H9 (cell line): ENCODE measurements around the gene VARS1. TPM values are rescaled to one million over a fixed set of nuclear protein-coding genes. Genes with fewer than 3 reads are reported as not detected.

ENCODE experiments used
- DNase-seq: peaks from one replicate; pipeline ENCODE4 v3.0.0-alpha.2; 2017
- H2AFZ ChIP-seq: one replicate; pipeline ENCODE4 v1.6.1; 2013; ENCODE audit warnings: mild to moderate bottlenecking, low read length, control low read depth, moderate library complexity
- H2AK5ac ChIP-seq: 2 replicates; pipeline ENCODE4 v1.6.1; 2013; ENCODE audit warnings: low read length, control low read depth, mixed read lengths; ENCODE audit not compliant: insufficient read length
- H2BK120ac ChIP-seq: one replicate; pipeline ENCODE4 v1.6.1; 2013; ENCODE audit warnings: low read depth, mild to moderate bottlenecking, low read length, control low read depth, inconsistent platforms; ENCODE audit not compliant: poor library complexity, severe bottlenecking
- H2BK12ac ChIP-seq: 2 replicates; pipeline ENCODE4 v1.6.1; 2013; ENCODE audit warnings: low read length, control low read depth, mixed read lengths, low read depth; ENCODE audit not compliant: insufficient read length
- H2BK15ac ChIP-seq: 2 replicates; pipeline ENCODE4 v1.6.1; 2013; ENCODE audit warnings: low read depth, low read length, control low read depth
- H2BK20ac ChIP-seq: one replicate; pipeline ENCODE4 v1.6.1; 2013; ENCODE audit warnings: low read depth, mild to moderate bottlenecking, low read length, control low read depth, inconsistent platforms; ENCODE audit not compliant: poor library complexity, severe bottlenecking
- H2BK5ac ChIP-seq: 2 replicates; pipeline ENCODE4 v1.6.1; 2013; ENCODE audit warnings: low read length, control low read depth, mixed read lengths; ENCODE audit not compliant: insufficient read length
- H3K14ac ChIP-seq: 2 replicates; pipeline ENCODE4 v1.6.1; 2013; ENCODE audit warnings: low read length, control low read depth; ENCODE audit not compliant: insufficient read depth
- H3K18ac ChIP-seq: 2 replicates; pipeline ENCODE4 v1.6.1; 2013; ENCODE audit warnings: low read depth, mild to moderate bottlenecking, mixed read lengths, low read length, control low read depth; ENCODE audit not compliant: insufficient read length
- H3K23ac ChIP-seq: 2 replicates; pipeline ENCODE4 v1.6.1; 2013; ENCODE audit warnings: low read length, control low read depth, mixed read lengths, low read depth; ENCODE audit not compliant: insufficient read length
- H3K23me2 ChIP-seq: 2 replicates; pipeline ENCODE4 v1.6.1; 2013; ENCODE audit warnings: low read depth, mild to moderate bottlenecking, mixed read lengths, low read length, control low read depth; ENCODE audit not compliant: insufficient read length, poor library complexity, severe bottlenecking
- H3K27ac ChIP-seq: 2 replicates; pipeline ENCODE4 v1.5.1; 2013; ENCODE audit warnings: low read length, control low read depth, mixed read lengths, low read depth; ENCODE audit not compliant: insufficient read length
- H3K27me3 ChIP-seq: 2 replicates; pipeline ENCODE4 v1.6.1; 2013; ENCODE audit warnings: low read length, control low read depth, inconsistent platforms; ENCODE audit not compliant: insufficient read depth
- H3K4ac ChIP-seq: 2 replicates; pipeline ENCODE4 v1.6.1; 2013; ENCODE audit warnings: low read depth, mild to moderate bottlenecking, control low read depth, inconsistent platforms, low read length, moderate library complexity
- H3K4me1 ChIP-seq: 2 replicates; pipeline ENCODE4 v1.6.1; 2013; ENCODE audit warnings: low read length, control low read depth, inconsistent platforms; ENCODE audit not compliant: insufficient read depth
- H3K4me2 ChIP-seq: 2 replicates; pipeline ENCODE4 v1.6.1; 2013; ENCODE audit warnings: low read length, control low read depth, mixed read lengths; ENCODE audit not compliant: insufficient read length, insufficient read depth
- H3K56ac ChIP-seq: 2 replicates; pipeline ENCODE4 v1.6.1; 2013; ENCODE audit warnings: low read depth, mild to moderate bottlenecking, mixed read lengths, low read length, control low read depth; ENCODE audit not compliant: insufficient read length
- H3K79me1 ChIP-seq: 2 replicates; pipeline ENCODE4 v1.6.1; 2013; ENCODE audit warnings: low read depth, mild to moderate bottlenecking, moderate library complexity, low read length, control low read depth, inconsistent platforms; ENCODE audit not compliant: insufficient read depth, poor library complexity, severe bottlenecking
- H3K79me2 ChIP-seq: 2 replicates; pipeline ENCODE4 v1.6.1; 2013; ENCODE audit warnings: low read length, control low read depth, inconsistent platforms; ENCODE audit not compliant: insufficient read depth
- H3K9ac ChIP-seq: 2 replicates; pipeline ENCODE4 v1.6.1; 2013; ENCODE audit warnings: low read length, control low read depth, mixed read lengths; ENCODE audit not compliant: insufficient read length; ENCODE audit errors: extremely low read depth
- H3K9me3 ChIP-seq: one replicate; pipeline ENCODE4 v1.6.1; 2013; ENCODE audit warnings: low read depth, low read length, inconsistent platforms; ENCODE audit not compliant: control insufficient read depth
- H3T11ph ChIP-seq: one replicate; pipeline ENCODE4 v1.6.1; 2013; ENCODE audit warnings: mild to moderate bottlenecking, low read length, control low read depth, inconsistent platforms
- H4K20me1 ChIP-seq: one replicate; pipeline ENCODE4 v1.6.1; 2013; ENCODE audit not compliant: control insufficient read depth, insufficient read length, insufficient read depth
- H4K5ac ChIP-seq: 2 replicates; pipeline ENCODE4 v1.6.1; 2013; ENCODE audit warnings: low read depth, mild to moderate bottlenecking, mixed read lengths, low read length, control low read depth; ENCODE audit not compliant: insufficient read length
- H4K8ac ChIP-seq: replicated peaks from 2 replicates; pipeline ENCODE4 v1.6.1; 2013; ENCODE audit warnings: low read length, control low read depth, mixed read lengths, low read depth; ENCODE audit not compliant: insufficient read length
- H4K91ac ChIP-seq: 2 replicates; pipeline ENCODE4 v1.6.1; 2013; ENCODE audit warnings: low read depth, mild to moderate bottlenecking, moderate library complexity, mixed read lengths, low read length, control low read depth; ENCODE audit not compliant: insufficient read length
- H3K27ac Mint-ChIP-seq, 3 experiments: 2 replicates in 2 of 3; 3 replicates in 1 of 3; pipeline ENCODE4 v1.8.0; 2020 to 2021; ENCODE audit warnings: mixed read lengths in 3 of 3, mild to moderate bottlenecking in 1 of 3, moderate library complexity in 1 of 3
- H3K27me3 Mint-ChIP-seq: 2 replicates; pipeline ENCODE4 v1.8.0; 2021; ENCODE audit warnings: low read depth, mild to moderate bottlenecking, moderate library complexity, mixed read lengths
- H3K36me3 Mint-ChIP-seq, 3 experiments: 2 replicates in 2 of 3; 3 replicates in 1 of 3; pipeline ENCODE4 v1.8.0; 2020 to 2021; ENCODE audit warnings: low read depth in 3 of 3, mixed read lengths in 3 of 3; ENCODE audit not compliant: insufficient read depth in 1 of 3
- H3K4me1 Mint-ChIP-seq, 2 experiments: 2 replicates each; pipeline ENCODE4 v1.8.0; 2020; ENCODE audit warnings: mixed read lengths in 2 of 2
- H3K4me3 Mint-ChIP-seq, 2 experiments: 2 replicates in 1 of 2; 3 replicates in 1 of 2; pipeline ENCODE4 v1.8.0; 2020 to 2021; ENCODE audit warnings: mild to moderate bottlenecking in 2 of 2, mixed read lengths in 2 of 2, moderate library complexity in 1 of 2
- H3K9me3 Mint-ChIP-seq, 2 experiments: 2 replicates in 1 of 2; 3 replicates in 1 of 2; pipeline ENCODE4 v1.8.0; 2020; ENCODE audit warnings: mild to moderate bottlenecking in 2 of 2, mixed read lengths in 2 of 2, moderate library complexity in 1 of 2
- CTCF ChIP-seq: fragments of 200-600 bp; sonication (generic); conservative IDR thresholded peaks from 3 replicates; pipeline ENCODE4 v1.8.0; 2021; ENCODE audit warnings: antibody characterized with exemption, mild to moderate bottlenecking
- WGBS: extraction: QIAGEN DNeasy Blood & Tissue Kit; methylation state at CpG from one replicate; pipeline ENCODE4 v1.1.7; 2013; ENCODE audit warnings: missing lambda C conversion rate, low lambda C conversion rate, mixed read lengths; ENCODE audit not compliant: insufficient read length; ENCODE audit errors: extremely low coverage; 5-methylcytosine and 5-hydroxymethylcytosine counted together
- total RNA-seq: library from RNA; stranded (reverse); gene quantifications from 2 replicates; pipeline ENCODE4 v1.2.1, GENCODE V29; 2021

The VARS1 gene
- total RNA-seq, 1 experiment from 2014 or later: 154 TPM

GRCh38 chr6:31771992-31772358, 23.6 kb downstream of the VARS1 start:
- no peak overlapping the region for H3K27ac ChIP-seq
- H3K27me3 Mint-ChIP-seq: no peaks in the 10 kb centered on the region; the same call in 1 of the 2 replicates
- H3K79me1 ChIP-seq: no peaks in the 10 kb centered on the region
- H2BK12ac ChIP-seq: no peak overlapping the region
- no peak overlapping the region for H3K9ac ChIP-seq
- no peak overlapping the region for H2BK15ac ChIP-seq
- H3K18ac ChIP-seq: no peak overlapping the region
- TF ChIP-seq CTCF: no peak
- no peak overlapping the region for H3K56ac ChIP-seq
- H3K23me2 ChIP-seq: no peaks in the 10 kb centered on the region
- no peak overlapping the region for H3K23ac ChIP-seq
- no peak overlapping the region for H3K4me2 ChIP-seq
- no peaks in the 10 kb centered on the region for H3K4me1 ChIP-seq
- peak overlapping the region in 1 of 3 experiments; percentile 59; a peak in 1 of 7 replicates for H3K27ac Mint-ChIP-seq
- no peak overlapping the region for H3K4ac ChIP-seq
- no peaks in the 10 kb centered on the region for H3K79me2 ChIP-seq
- H3K14ac ChIP-seq: no peak overlapping the region
- H3K9me3 ChIP-seq: no peaks in the 10 kb centered on the region
- H4K8ac ChIP-seq: no peak overlapping the region
- no peaks in the 10 kb centered on the region for H4K20me1 ChIP-seq
- no peaks in the 10 kb centered on the region for H3K36me3 Mint-ChIP-seq
- no peak overlapping the region for H2BK20ac ChIP-seq
- H2AFZ ChIP-seq: no peak overlapping the region
- H4K91ac ChIP-seq: no peak overlapping the region
- peaks cover 6 to 7% of the 10 kb centered on the region in 2 experiments; a peak in 3 of 4 replicates for H3K4me1 Mint-ChIP-seq
- H3K4me3 Mint-ChIP-seq: no peak overlapping the region
- no peak overlapping the region for H3T11ph ChIP-seq
- no peaks in the 10 kb centered on the region for H3K27me3 ChIP-seq
- no peaks in the 10 kb centered on the region for H3K9me3 Mint-ChIP-seq
- no peak overlapping the region for H4K5ac ChIP-seq
- H2BK120ac ChIP-seq: no peak overlapping the region
- H2BK5ac ChIP-seq: no peak overlapping the region
- WGBS: no CpG with 5 or more reads among the region's 4 CpGs
- no peak for DNase-seq
- no peak overlapping the region for H2AK5ac ChIP-seq
